Tibial artery (tissue), 4 donors: ENCODE results near the gene AIP.

Source experiments
- DNase-seq, 2 donors: peaks; one replicate each; pipeline ENCODE4 v3.0.0-alpha.2; 2019
- H3K27ac ChIP-seq, 2 donors: fragments of 200-600 bp; sonication (generic) in 1 of 2; 1 replicate in 1 of 2; 2 replicates in 1 of 2; pipeline ENCODE4 v1.5.1; 2018 to 2019; ENCODE audit warnings: mild to moderate bottlenecking in 1 of 2
- H3K27me3 ChIP-seq, 2 donors: fragments of 200-600 bp; sonication (generic) in 1 of 2; one replicate each; pipeline versions ENCODE4 v1.5.1 to v1.6.0; 2016 to 2019
- H3K36me3 ChIP-seq, 3 donors: fragments of 200-600 bp; sonication (generic) in 2 of 3; one replicate each; pipeline ENCODE4 v1.5.1; 2016 to 2019; ENCODE audit warnings: mild to moderate bottlenecking in 2 of 3
- H3K4me1 ChIP-seq, 4 donors: fragments of 200-600 bp; sonication (generic) in 2 of 4; 1 replicate in 3 of 4; 2 replicates in 1 of 4; pipeline ENCODE4 v1.5.1; 2016 to 2019
- H3K4me3 ChIP-seq, 2 donors: fragments of 200-600 bp; sonication (generic) in 1 of 2; 1 replicate in 1 of 2; 2 replicates in 1 of 2; pipeline ENCODE4 v1.5.1; 2018 to 2019; ENCODE audit warnings: mild to moderate bottlenecking in 2 of 2
- H3K9me3 ChIP-seq, 3 donors: fragments of 200-600 bp; sonication (generic) in 1 of 3; one replicate each; pipeline ENCODE4 v1.5.1; 2016 to 2019
- CTCF ChIP-seq, 2 experiments: fragments of 200-600 bp in 1 of 2; fragments of 450-650 bp in 1 of 2; IDR thresholded peaks; one replicate each; pipeline ENCODE4 v1.5.1; 2017 to 2019; ENCODE audit warnings: antibody characterized with exemption in 2 of 2, mild to moderate bottlenecking in 1 of 2, moderate library complexity in 1 of 2
- intact Hi-C: fragments of 100-400 bp; cut with DNase I; formaldehyde crosslinking; loops from one replicate; pipeline ENCODE4 v1.15.0; 2023; ENCODE audit warnings: low total_unique reads

AIP gene

GRCh38 chr11:67525275-67525976 lies 42.6 kb downstream of the AIP start:
- H3K4me3 ChIP-seq = no peak overlapping the region
- intact Hi-C loops = no loop called here
- no peaks in the 10 kb centered on the region for H3K4me1 ChIP-seq
- TF ChIP-seq CTCF (IDR thresholded peaks at IDR 0.05) = no peak
- peaks cover 0 to 54% of the 10 kb centered on the region in 2 donors for H3K27me3 ChIP-seq
- no peak for DNase-seq
- H3K36me3 ChIP-seq = no peaks in the 10 kb centered on the region
- H3K9me3 ChIP-seq = no peaks in the 10 kb centered on the region
- no peak overlapping the region for H3K27ac ChIP-seq

DNA sequence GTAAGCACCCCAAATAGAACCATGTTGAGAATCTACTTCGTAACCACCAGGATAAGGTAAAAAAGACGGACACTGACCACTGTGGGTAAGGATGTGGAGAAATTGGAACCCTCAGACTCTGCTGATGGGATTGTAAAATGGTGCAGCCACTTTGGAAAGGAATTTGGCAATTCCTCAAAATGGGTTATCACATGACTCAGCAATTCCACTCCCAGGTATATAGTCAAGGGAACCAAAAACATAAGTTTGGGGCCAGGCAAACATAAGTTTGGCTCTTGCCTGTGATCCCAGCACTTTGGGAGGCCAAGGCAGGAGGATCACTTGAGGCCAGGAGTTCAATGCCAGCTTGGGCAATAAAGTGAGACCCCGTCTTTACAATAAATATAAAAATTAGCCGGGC lies 45.5 kb downstream of the AIP start:
- Histone ChIP-seq H3K4me1 (no peaks in the 10 kb centered on the region), H3K4me3 (no peak overlapping the region), H3K36me3 (no peaks in the 10 kb centered on the region), H3K27ac (no peak overlapping the region), H3K9me3 (no peaks in the 10 kb centered on the region), H3K27me3 (peaks cover 0 to 29% of the 10 kb centered on the region in 2 donors)
- no peak for DNase-seq
- TF ChIP-seq CTCF (IDR thresholded peaks at IDR 0.05) = no peak
- intact Hi-C loops = no loop called here

- TF ChIP-seq CTCF (IDR thresholded peaks at IDR 0.05) = no peak
- Histone ChIP-seq H3K4me3 (no peak overlapping the region), H3K27me3 (peaks cover 0 to 12% of the 10 kb centered on the region in 2 donors), H3K36me3 (no peaks in the 10 kb centered on the region), H3K27ac (no peak overlapping the region), H3K4me1 (no peaks in the 10 kb centered on the region), H3K9me3 (peaks cover 0 to 4% (median 0%) of the 10 kb centered on the region in 3 donors)
- no peak for DNase-seq
- intact Hi-C loops = no loop called here
Observed at GRCh38 chr11:67530282-67530592, 47.4 kb downstream of the AIP start.

DNA sequence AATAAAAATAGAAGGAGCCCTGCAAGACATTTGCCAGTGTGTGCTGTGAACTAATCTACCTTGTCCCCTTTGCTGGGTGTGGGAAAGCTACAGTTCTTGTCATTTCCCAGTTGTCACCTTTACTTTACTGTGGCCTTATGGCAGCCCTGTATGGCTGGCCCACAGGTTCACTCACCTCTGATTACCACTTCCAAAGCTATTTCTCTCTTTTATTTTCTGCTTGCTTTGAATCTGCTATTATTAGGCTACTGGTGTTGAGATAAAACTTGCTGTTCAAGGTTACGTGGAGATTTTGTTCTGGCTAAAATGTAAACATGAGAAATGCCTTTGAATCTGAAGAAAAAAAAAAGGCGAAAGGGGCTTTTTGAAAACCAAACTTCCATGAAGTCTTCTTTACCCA lies 50.1 kb downstream of the AIP start:
- intact Hi-C loops = no loop called here
- no peak overlapping the region for H3K4me3 ChIP-seq
- no peaks in the 10 kb centered on the region for H3K4me1 ChIP-seq
- TF ChIP-seq CTCF (IDR thresholded peaks at IDR 0.05) = no peak
- peaks cover 0 to 4% of the 10 kb centered on the region in 2 donors for H3K27me3 ChIP-seq
- H3K36me3 ChIP-seq = no peaks in the 10 kb centered on the region
- H3K9me3 ChIP-seq = peaks cover 0 to 4% (median 0%) of the 10 kb centered on the region in 3 donors
- no peak overlapping the region for H3K27ac ChIP-seq
- DNase-seq = no peak

DNA sequence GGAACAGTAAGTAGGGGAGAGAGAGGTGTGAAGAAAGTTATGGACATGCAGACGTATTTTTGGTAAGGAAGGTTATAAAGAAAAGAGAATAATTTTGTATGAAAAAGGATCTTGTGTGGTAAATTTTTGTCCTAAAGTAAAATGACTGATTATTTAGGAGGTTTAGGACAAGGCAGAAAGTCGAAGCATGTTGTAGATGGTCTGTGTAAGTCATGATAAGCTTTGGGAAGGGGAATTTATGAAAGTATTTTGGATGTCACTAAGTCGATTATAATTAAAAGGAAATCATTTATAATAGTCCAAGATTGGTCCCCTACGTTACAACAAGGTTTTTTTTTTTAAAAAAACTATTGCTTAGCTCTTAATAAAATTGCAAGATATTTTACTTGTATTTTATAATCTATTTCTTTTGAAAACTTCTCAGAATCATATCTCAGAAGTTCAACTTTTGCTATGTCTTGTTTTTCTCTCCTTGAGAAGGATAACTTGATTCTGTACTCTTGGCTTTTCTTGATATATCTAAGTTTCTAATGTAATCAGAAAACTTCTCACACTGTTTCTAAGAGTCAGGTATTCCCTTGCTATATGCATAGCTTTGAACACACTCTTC lies 51.3 kb downstream of the AIP start:
- DNase-seq = no peak
- intact Hi-C loops = no loop called here

More for the DNA sequence above, 51.3 kb downstream of the AIP start:
- Histone ChIP-seq H3K36me3 (no peaks in the 10 kb centered on the region), H3K4me1 (peaks cover 0 to 4% (median 0%) of the 10 kb centered on the region in 4 donors), H3K27me3 (peaks cover 0 to 4% of the 10 kb centered on the region in 2 donors), H3K4me3 (no peak overlapping the region), H3K9me3 (peaks cover 0 to 4% (median 0%) of the 10 kb centered on the region in 3 donors), H3K27ac (no peak overlapping the region)
- no peak for TF ChIP-seq CTCF (IDR thresholded peaks at IDR 0.05)
